A549 (cell line): ENCODE measurements around the gene ASMTL. TPM values are rescaled to one million over a fixed set of nuclear protein-coding genes. Genes with fewer than 3 reads are reported as not detected.

Source experiments
- ATAC-seq, 2 experiments: fragments of 200-7000 bp in 1 of 2; fragments of >200 bp in 1 of 2; cut with Nextera tagmentation in 1 of 2; cut with Tn5 transposase in 1 of 2; 3 replicates each; pipeline versions ENCODE4 v1.8.0 to v1.9.1; 2018 to 2020; ENCODE audit warnings: mild to moderate bottlenecking in 1 of 2, moderate library complexity in 1 of 2
- CTCF ChIA-PET: fragments of 300-600 bp; sonication (Branson Sonifier 250); formaldehyde crosslinking; extraction: SDS; loops from one replicate; lab custom pipeline; 2021; ENCODE audit warnings: antibody characterized with exemption, inconsistent platforms; lab: Yijun Ruan, JAX
- POLR2A ChIA-PET: fragments of 350-600 bp; formaldehyde crosslinking; extraction: SDS; loops from one replicate; lab custom pipeline; 2021; ENCODE audit warnings: antibody characterized with exemption, inconsistent platforms; lab: Yijun Ruan, JAX
- DNase-seq, 2 experiments: peaks; one replicate each; pipeline versions ENCODE4 v3.0.0 to v3.0.0-alpha.2; 2011 to 2016; ENCODE audit warnings: low read depth in 1 of 2, low spot score in 1 of 2
- FAIRE-seq: peaks from 2 replicates; lab custom pipeline; 2011; peaks lifted over from hg19 to GRCh38; lab: Jason Lieb, UNC
- H3K27ac ChIP-seq, 2 experiments: fragments of >200 bp; sonication (Bioruptor Twin); formaldehyde crosslinking; 3 replicates each; pipeline ENCODE4 v1.5.1; 2016 to 2017
- H3K4me1 ChIP-seq: fragments of >200 bp; sonication (Bioruptor Twin); formaldehyde crosslinking; 3 replicates; pipeline ENCODE4 v1.6.1; 2016
- H3K4me2 ChIP-seq: fragments of >200 bp; sonication (Bioruptor Twin); formaldehyde crosslinking; 3 replicates; pipeline ENCODE4 v1.6.1; 2016
- H3K4me3 ChIP-seq: fragments of >200 bp; sonication (Bioruptor Twin); formaldehyde crosslinking; 3 replicates; pipeline ENCODE4 v1.5.1; 2016
- H3K9me3 ChIP-seq: fragments of >200 bp; sonication (Bioruptor Twin); formaldehyde crosslinking; 3 replicates; pipeline ENCODE4 v1.6.1; 2016
- CHD4 ChIP-seq: fragments of 200-600 bp; sonication (generic); IDR thresholded peaks from 2 replicates; pipeline ENCODE4 v1.6.1; 2016; ENCODE audit warnings: antibody characterized with exemption, mild to moderate bottlenecking, borderline replicate concordance
- EP300 ChIP-seq, 2 experiments: fragments of >200 bp; sonication (Bioruptor Twin); formaldehyde crosslinking; IDR thresholded peaks; 2 replicates in 1 of 2; 3 replicates in 1 of 2; pipeline ENCODE4 v1.6.1; 2016 to 2017
- ESRRA ChIP-seq: fragments of 150-350 bp; IDR thresholded peaks from 2 replicates; pipeline ENCODE4 v1.6.1; 2014; ENCODE audit warnings: mild to moderate bottlenecking, low read length, borderline replicate concordance
- FOSB ChIP-seq: fragments of 250-450 bp; sonication (Bioruptor Pico); IDR thresholded peaks from 2 replicates; pipeline ENCODE4 v1.5.0; 2020; ENCODE audit warnings: mild to moderate bottlenecking, moderate library complexity
- FOSL2 ChIP-seq, 2 experiments: fragments of 450-650 bp in 1 of 2; fragments of >200 bp in 1 of 2; sonication (Bioruptor Twin) in 1 of 2; formaldehyde crosslinking; IDR thresholded peaks; 2 replicates each; pipeline versions ENCODE4 v1.5.0 to v1.6.1; 2016 to 2020; ENCODE audit warnings: mild to moderate bottlenecking in 1 of 2, moderate library complexity in 1 of 2
- GATA3 ChIP-seq: IDR thresholded peaks from 2 replicates; pipeline ENCODE4 v1.6.1; 2012; ENCODE audit warnings: borderline replicate concordance
- HEYL ChIP-seq: fragments of 250-450 bp; sonication (Bioruptor Pico); IDR thresholded peaks from 2 replicates; pipeline ENCODE4 v1.8.0; 2021; ENCODE audit warnings: mild to moderate bottlenecking, moderate library complexity
- HOXA7 ChIP-seq: fragments of 250-450 bp; sonication (Bioruptor Pico); IDR thresholded peaks from 2 replicates; pipeline ENCODE4 v1.5.0; 2020; ENCODE audit warnings: mild to moderate bottlenecking, moderate library complexity
- HOXB13 ChIP-seq: fragments of 250-450 bp; sonication (Bioruptor Pico); IDR thresholded peaks from 2 replicates; pipeline ENCODE4 v1.5.0; 2020; ENCODE audit warnings: low read depth, mild to moderate bottlenecking, moderate library complexity
- KDM5A ChIP-seq: fragments of 200-600 bp; sonication (generic); IDR thresholded peaks from 2 replicates; pipeline ENCODE4 v1.6.1; 2016; ENCODE audit warnings: antibody characterized with exemption, mild to moderate bottlenecking
- MYC ChIP-seq: IDR thresholded peaks from 2 replicates; pipeline ENCODE4 v1.6.1; 2012; ENCODE audit warnings: mild to moderate bottlenecking, inconsistent platforms, low read length, improper control_type of control experiment, borderline replicate concordance
- NPAS2 ChIP-seq: fragments of 250-450 bp; sonication (Bioruptor Pico); IDR thresholded peaks from 2 replicates; pipeline ENCODE4 v1.8.0; 2022; ENCODE audit warnings: mild to moderate bottlenecking, moderate library complexity, borderline replicate concordance
- RARB ChIP-seq: fragments of 250-450 bp; sonication (Bioruptor Pico); IDR thresholded peaks from 2 replicates; pipeline ENCODE4 v1.8.0; 2021; ENCODE audit warnings: mild to moderate bottlenecking, moderate library complexity
- RFX5 ChIP-seq: fragments of 450-650 bp; IDR thresholded peaks from 2 replicates; pipeline ENCODE4 v1.7.1; 2014; ENCODE audit warnings: antibody characterized with exemption, mild to moderate bottlenecking, moderate library complexity
- ZSCAN20 ChIP-seq: fragments of 250-450 bp; sonication (Bioruptor Pico); IDR thresholded peaks from 2 replicates; pipeline ENCODE4 v1.8.0; 2022; ENCODE audit warnings: mild to moderate bottlenecking, moderate library complexity
- WGBS: methylation state at CpG from one replicate; pipeline ENCODE4 v1.1.6; 2017; ENCODE audit errors: missing lambda C conversion rate; 5-methylcytosine and 5-hydroxymethylcytosine counted together
- polyA plus RNA-seq, 4 experiments: library from polyadenylated mRNA; depleted of rRNA in 3 of 4; stranded (reverse); fragments of >200 nt; fragmentation: RNase III in 1 of 4; extraction: RNeasy Plus Mini Kit Qiagen cat#74134 plus additional on column Dnase treatment in 1 of 4; gene quantifications; 2 replicates in 3 of 4; 3 replicates in 1 of 4; pipeline ENCODE4 v1.2.3, GENCODE V29; 2011 to 2017
- TF ChIP-seq, protein P1 (sequence below): fragments of 200-600 bp; sonication (generic); IDR thresholded peaks from 2 replicates; pipeline ENCODE4 v1.6.1; 2016; ENCODE audit warnings: antibody characterized with exemption, mild to moderate bottlenecking, moderate library complexity
- TF ChIP-seq, protein P2 (sequence below): fragments of 250-450 bp; sonication (Bioruptor Pico); IDR thresholded peaks from 2 replicates; pipeline ENCODE4 v1.5.0; 2020; ENCODE audit warnings: low read depth, mild to moderate bottlenecking, moderate library complexity
- TF ChIP-seq, protein P3 (sequence below): fragments of 150-350 bp; IDR thresholded peaks from 2 replicates; pipeline ENCODE4 v1.6.1; 2014; ENCODE audit warnings: low read depth, mild to moderate bottlenecking, low read length
- TF ChIP-seq, protein P4 (sequence below): fragments of >200 bp; sonication (Bioruptor Twin); formaldehyde crosslinking; IDR thresholded peaks from 3 replicates; pipeline ENCODE4 v1.5.1; 2016
- TF ChIP-seq, protein P5 (sequence below): fragments of 250-450 bp; sonication (Bioruptor Pico); IDR thresholded peaks from 2 replicates; pipeline ENCODE4 v1.5.0; 2021; ENCODE audit warnings: mild to moderate bottlenecking, moderate library complexity, borderline replicate concordance
- TF ChIP-seq, protein P6 (sequence below): IDR thresholded peaks from 2 replicates; pipeline ENCODE4 v1.6.1; 2012

ASMTL gene
- polyA plus RNA-seq, 2 of the 4 experiments (the other 2 are of a cell fraction): 12.3 to 15.4 TPM

DNA sequence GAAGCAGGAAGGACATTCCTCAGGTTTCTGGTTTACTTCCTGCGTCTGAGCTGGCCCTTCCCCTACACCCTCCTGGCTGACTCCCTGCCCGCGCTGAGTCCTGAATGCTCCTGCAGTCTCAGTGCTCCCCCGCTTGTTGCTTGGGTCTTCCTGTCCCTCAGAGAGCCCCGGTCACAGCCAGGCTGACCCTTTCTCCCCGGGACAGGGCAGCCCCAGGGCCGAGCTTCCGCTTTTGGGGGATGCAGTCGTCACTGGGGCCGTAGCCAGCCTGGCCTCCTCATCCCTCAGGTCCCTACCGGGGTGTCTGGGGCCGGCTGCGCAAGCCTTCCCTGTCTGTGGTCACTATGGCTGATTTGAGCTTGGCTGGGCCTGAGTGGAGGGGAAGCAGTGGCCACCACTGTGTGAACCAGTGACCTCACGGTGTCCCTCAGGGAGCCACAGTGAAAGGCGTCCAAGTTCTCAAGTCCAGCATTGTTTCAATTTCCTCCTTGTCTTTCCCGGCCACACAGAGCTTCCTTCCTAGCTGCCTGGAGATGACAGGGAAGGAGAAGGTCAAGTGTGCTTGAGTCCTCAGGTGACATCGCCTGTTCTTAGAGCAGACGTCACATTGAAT lies 34.1 kb upstream of the ASMTL start (continued):
- TF ChIP-seq, protein P1, sequence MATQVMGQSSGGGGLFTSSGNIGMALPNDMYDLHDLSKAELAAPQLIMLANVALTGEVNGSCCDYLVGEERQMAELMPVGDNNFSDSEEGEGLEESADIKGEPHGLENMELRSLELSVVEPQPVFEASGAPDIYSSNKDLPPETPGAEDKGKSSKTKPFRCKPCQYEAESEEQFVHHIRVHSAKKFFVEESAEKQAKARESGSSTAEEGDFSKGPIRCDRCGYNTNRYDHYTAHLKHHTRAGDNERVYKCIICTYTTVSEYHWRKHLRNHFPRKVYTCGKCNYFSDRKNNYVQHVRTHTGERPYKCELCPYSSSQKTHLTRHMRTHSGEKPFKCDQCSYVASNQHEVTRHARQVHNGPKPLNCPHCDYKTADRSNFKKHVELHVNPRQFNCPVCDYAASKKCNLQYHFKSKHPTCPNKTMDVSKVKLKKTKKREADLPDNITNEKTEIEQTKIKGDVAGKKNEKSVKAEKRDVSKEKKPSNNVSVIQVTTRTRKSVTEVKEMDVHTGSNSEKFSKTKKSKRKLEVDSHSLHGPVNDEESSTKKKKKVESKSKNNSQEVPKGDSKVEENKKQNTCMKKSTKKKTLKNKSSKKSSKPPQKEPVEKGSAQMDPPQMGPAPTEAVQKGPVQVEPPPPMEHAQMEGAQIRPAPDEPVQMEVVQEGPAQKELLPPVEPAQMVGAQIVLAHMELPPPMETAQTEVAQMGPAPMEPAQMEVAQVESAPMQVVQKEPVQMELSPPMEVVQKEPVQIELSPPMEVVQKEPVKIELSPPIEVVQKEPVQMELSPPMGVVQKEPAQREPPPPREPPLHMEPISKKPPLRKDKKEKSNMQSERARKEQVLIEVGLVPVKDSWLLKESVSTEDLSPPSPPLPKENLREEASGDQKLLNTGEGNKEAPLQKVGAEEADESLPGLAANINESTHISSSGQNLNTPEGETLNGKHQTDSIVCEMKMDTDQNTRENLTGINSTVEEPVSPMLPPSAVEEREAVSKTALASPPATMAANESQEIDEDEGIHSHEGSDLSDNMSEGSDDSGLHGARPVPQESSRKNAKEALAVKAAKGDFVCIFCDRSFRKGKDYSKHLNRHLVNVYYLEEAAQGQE: no peak
- TF ChIP-seq FOSB (CRISPR knock-in tag): no peak
- no peak for TF ChIP-seq MYC
- TF ChIP-seq, protein P2, sequence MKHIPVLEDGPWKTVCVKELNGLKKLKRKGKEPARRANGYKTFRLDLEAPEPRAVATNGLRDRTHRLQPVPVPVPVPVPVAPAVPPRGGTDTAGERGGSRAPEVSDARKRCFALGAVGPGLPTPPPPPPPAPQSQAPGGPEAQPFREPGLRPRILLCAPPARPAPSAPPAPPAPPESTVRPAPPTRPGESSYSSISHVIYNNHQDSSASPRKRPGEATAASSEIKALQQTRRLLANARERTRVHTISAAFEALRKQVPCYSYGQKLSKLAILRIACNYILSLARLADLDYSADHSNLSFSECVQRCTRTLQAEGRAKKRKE (CRISPR knock-in tag): no peak
- TF ChIP-seq FOSL2 (IDR thresholded peaks at IDR 0.05): no peak
- no peak for TF ChIP-seq FOSL2 (CRISPR knock-in tag; IDR thresholded peaks at IDR 0.05)

DNA sequence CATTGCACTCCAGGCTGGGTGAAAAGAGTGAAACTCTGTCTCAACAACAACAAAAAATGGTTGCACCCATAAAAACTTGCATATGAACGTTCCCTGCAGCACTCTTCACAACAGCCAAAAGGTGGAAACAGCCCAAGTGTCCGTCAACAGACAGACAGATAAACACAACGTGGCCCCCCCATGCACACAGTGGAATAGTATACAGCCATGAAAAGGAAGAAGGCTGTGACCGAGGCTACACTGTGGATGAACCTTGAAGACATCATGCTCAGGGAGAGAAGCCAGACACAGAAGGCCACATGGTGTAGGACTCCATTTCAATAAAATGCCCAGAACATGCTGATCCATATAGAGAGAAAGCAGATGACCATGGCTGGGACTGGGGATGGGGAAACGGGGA lies 33.5 kb upstream of the ASMTL start:
- H3K4me3 ChIP-seq: no peak overlapping the region
- 23% methylated on average over 5 of the region's 5 CpGs for WGBS
- POLR2A ChIA-PET: no interaction called here
- TF ChIP-seq, protein P3, sequence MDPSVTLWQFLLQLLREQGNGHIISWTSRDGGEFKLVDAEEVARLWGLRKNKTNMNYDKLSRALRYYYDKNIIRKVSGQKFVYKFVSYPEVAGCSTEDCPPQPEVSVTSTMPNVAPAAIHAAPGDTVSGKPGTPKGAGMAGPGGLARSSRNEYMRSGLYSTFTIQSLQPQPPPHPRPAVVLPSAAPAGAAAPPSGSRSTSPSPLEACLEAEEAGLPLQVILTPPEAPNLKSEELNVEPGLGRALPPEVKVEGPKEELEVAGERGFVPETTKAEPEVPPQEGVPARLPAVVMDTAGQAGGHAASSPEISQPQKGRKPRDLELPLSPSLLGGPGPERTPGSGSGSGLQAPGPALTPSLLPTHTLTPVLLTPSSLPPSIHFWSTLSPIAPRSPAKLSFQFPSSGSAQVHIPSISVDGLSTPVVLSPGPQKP: no peak
- TF ChIP-seq HEYL (CRISPR knock-in tag): no peak
- no peak for TF ChIP-seq ESRRA
- TF ChIP-seq FOSL2 (IDR thresholded peaks at IDR 0.05): no peak
- no peak for TF ChIP-seq FOSL2 (CRISPR knock-in tag; IDR thresholded peaks at IDR 0.05)
- TF ChIP-seq ZSCAN20 (CRISPR knock-in tag): no peak
- no peak for TF ChIP-seq FOSB (CRISPR knock-in tag)
- no peak for TF ChIP-seq NPAS2 (CRISPR knock-in tag)
- TF ChIP-seq KDM5A: no peak
- no peak for TF ChIP-seq CHD4
- TF ChIP-seq HOXB13 (CRISPR knock-in tag): no peak
- no peak for TF ChIP-seq HOXA7 (CRISPR knock-in tag)
- no peak for TF ChIP-seq GATA3
- ATAC-seq: no peak
- H3K4me1 ChIP-seq: peaks cover 10% of the 10 kb centered on the region; the same call in 2 of the 3 replicates
- no peak overlapping the region for H3K4me2 ChIP-seq
- H3K9me3 ChIP-seq: peaks cover 11% of the 10 kb centered on the region
- FAIRE-seq: no peak
- no peak for DNase-seq
- CTCF ChIA-PET: no interaction called here
- H3K27ac ChIP-seq: no peak overlapping the region

DNA sequence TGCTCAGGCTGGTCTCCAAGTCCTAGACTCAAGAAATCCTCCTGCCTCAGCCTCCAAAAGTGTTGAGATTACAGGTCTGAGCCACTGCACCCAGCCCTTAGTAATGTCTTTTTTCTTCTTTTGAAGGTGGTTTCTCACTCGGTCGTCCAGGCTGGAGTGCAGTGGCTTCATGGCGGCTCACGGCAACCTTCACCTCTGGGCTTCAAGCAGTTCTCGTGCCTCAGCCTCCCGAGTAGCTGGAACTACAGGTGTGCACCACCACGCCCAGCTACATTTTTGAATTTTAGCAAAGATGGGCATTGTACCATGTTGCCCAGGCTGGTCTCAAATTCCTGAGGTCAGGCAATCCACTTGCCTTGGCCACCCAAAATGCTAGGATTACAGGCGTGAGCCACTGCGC lies 32.3 kb upstream of the ASMTL start:
- TF ChIP-seq ESRRA (no peak), HEYL (CRISPR knock-in tag) (no peak), RFX5 (no peak), RARB (CRISPR knock-in tag) (no peak), EP300 (IDR thresholded peaks at IDR 0.05) (no peak), FOSL2 (IDR thresholded peaks at IDR 0.05) (no peak), FOSL2 (CRISPR knock-in tag; IDR thresholded peaks at IDR 0.05) (no peak)
- TF ChIP-seq, protein P4, sequence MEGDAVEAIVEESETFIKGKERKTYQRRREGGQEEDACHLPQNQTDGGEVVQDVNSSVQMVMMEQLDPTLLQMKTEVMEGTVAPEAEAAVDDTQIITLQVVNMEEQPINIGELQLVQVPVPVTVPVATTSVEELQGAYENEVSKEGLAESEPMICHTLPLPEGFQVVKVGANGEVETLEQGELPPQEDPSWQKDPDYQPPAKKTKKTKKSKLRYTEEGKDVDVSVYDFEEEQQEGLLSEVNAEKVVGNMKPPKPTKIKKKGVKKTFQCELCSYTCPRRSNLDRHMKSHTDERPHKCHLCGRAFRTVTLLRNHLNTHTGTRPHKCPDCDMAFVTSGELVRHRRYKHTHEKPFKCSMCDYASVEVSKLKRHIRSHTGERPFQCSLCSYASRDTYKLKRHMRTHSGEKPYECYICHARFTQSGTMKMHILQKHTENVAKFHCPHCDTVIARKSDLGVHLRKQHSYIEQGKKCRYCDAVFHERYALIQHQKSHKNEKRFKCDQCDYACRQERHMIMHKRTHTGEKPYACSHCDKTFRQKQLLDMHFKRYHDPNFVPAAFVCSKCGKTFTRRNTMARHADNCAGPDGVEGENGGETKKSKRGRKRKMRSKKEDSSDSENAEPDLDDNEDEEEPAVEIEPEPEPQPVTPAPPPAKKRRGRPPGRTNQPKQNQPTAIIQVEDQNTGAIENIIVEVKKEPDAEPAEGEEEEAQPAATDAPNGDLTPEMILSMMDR: no peak
- TF ChIP-seq, protein P5, sequence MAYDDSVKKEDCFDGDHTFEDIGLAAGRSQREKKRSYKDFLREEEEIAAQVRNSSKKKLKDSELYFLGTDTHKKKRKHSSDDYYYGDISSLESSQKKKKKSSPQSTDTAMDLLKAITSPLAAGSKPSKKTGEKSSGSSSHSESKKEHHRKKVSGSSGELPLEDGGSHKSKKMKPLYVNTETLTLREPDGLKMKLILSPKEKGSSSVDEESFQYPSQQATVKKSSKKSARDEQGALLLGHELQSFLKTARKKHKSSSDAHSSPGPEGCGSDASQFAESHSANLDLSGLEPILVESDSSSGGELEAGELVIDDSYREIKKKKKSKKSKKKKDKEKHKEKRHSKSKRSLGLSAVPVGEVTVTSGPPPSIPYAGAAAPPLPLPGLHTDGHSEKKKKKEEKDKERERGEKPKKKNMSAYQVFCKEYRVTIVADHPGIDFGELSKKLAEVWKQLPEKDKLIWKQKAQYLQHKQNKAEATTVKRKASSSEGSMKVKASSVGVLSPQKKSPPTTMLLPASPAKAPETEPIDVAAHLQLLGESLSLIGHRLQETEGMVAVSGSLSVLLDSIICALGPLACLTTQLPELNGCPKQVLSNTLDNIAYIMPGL (CRISPR knock-in tag): no peak
- TF ChIP-seq, protein P6, sequence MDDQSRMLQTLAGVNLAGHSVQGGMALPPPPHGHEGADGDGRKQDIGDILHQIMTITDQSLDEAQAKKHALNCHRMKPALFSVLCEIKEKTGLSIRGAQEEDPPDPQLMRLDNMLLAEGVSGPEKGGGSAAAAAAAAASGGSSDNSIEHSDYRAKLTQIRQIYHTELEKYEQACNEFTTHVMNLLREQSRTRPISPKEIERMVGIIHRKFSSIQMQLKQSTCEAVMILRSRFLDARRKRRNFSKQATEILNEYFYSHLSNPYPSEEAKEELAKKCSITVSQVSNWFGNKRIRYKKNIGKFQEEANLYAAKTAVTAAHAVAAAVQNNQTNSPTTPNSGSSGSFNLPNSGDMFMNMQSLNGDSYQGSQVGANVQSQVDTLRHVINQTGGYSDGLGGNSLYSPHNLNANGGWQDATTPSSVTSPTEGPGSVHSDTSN: no peak
- WGBS: 91% methylated on average over 9 of the region's 9 CpGs
- no peak for ATAC-seq
- Histone ChIP-seq H3K4me2 (no peak overlapping the region), H3K4me3 (no peak overlapping the region), H3K4me1 (peaks cover 14% of the 10 kb centered on the region; the same call in 2 of the 3 replicates), H3K27ac (no peak overlapping the region), H3K9me3 (peaks cover 11% of the 10 kb centered on the region)
- no peak for FAIRE-seq
- POLR2A ChIA-PET: no interaction called here
- CTCF ChIA-PET: no interaction called here
- DNase-seq: no peak
